Measurements from ENCODE around the gene EMSY.

- TF ChIP-seq, protein P1, sequence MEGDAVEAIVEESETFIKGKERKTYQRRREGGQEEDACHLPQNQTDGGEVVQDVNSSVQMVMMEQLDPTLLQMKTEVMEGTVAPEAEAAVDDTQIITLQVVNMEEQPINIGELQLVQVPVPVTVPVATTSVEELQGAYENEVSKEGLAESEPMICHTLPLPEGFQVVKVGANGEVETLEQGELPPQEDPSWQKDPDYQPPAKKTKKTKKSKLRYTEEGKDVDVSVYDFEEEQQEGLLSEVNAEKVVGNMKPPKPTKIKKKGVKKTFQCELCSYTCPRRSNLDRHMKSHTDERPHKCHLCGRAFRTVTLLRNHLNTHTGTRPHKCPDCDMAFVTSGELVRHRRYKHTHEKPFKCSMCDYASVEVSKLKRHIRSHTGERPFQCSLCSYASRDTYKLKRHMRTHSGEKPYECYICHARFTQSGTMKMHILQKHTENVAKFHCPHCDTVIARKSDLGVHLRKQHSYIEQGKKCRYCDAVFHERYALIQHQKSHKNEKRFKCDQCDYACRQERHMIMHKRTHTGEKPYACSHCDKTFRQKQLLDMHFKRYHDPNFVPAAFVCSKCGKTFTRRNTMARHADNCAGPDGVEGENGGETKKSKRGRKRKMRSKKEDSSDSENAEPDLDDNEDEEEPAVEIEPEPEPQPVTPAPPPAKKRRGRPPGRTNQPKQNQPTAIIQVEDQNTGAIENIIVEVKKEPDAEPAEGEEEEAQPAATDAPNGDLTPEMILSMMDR (IDR thresholded peaks at IDR 0.05; ENCODE audit: extremely low read depth in 1 of 2, insufficient read depth in 1 of 2, low read depth in 1 of 2, low read length in 2 of 2), result no peak
- TF ChIP-seq MYC (IDR thresholded peaks at IDR 0.05; ENCODE audit: low read depth, low read length), result no peak
- no peak for TF ChIP-seq EZH2 (IDR thresholded peaks at IDR 0.05; ENCODE audit: borderline replicate concordance, low read depth, low read length, severe bottlenecking)
- TF ChIP-seq, protein P2, sequence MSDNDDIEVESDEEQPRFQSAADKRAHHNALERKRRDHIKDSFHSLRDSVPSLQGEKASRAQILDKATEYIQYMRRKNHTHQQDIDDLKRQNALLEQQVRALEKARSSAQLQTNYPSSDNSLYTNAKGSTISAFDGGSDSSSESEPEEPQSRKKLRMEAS (IDR thresholded peaks at IDR 0.05; ENCODE audit: insufficient read depth, insufficient read length), result no peak
- no peak for TF ChIP-seq FOS (IDR thresholded peaks at IDR 0.05; ENCODE audit: borderline replicate concordance, insufficient read depth, low read length)
- no peak for TF ChIP-seq POLR2A (IDR thresholded peaks at IDR 0.05; ENCODE audit: low read depth, low read length)
- TF ChIP-seq POLR2AphosphoS5 (IDR thresholded peaks at IDR 0.05; ENCODE audit: insufficient read depth, low read depth, low read length), result no peak
Observed at GRCh38 chr11:76455931-76456330, 11.1 kb downstream of the EMSY start.

All from endothelial cell of umbilical vein (primary cell).